ENCODE measurements around the gene CRIP1. TPM values are rescaled to one million over a fixed set of nuclear protein-coding genes. Genes with fewer than 3 reads are reported as not detected.

Gene CRIP1
- polyA plus RNA-seq, 3 donors, result 688 to 2,084 (median 1,032) TPM

- H3K9ac ChIP-seq (ENCODE audit: insufficient read depth, low read length, poor library complexity, severe bottlenecking), result peak overlapping the region; percentile 95
- under 1% methylated on average over 33 of the region's 33 CpGs for WGBS (ENCODE audit: insufficient coverage)
- H3K4me1 ChIP-seq (ENCODE audit: control insufficient read depth in 1 of 2, insufficient read depth in 2 of 2, low read length in 2 of 2), result peaks cover 47 to 60% of the 10 kb centered on the region in 2 donors
- no peaks in the 10 kb centered on the region for H3K9me3 ChIP-seq (replicated peaks in 1 of 2; ENCODE audit: control insufficient read depth in 1 of 2, insufficient read depth in 1 of 2, low read length in 2 of 2)
- H3K4me2 ChIP-seq (replicated peaks; ENCODE audit: extremely low read depth, low read length, poor library complexity, severe bottlenecking), result peak overlapping the region; percentile 82
- peaks cover 0 to 5% of the 10 kb centered on the region in 2 donors for H3K36me3 ChIP-seq (replicated peaks in 1 of 2; ENCODE audit: control insufficient read depth in 1 of 2, insufficient read depth in 2 of 2, low read length in 2 of 2)
- peak overlapping the region; percentile 58 to 89 (median 61) for H3K4me3 ChIP-seq (replicated peaks in 1 of 3; ENCODE audit: low read depth in 2 of 3, low read length in 3 of 3)
- Mint-ChIP-seq H3K4me1 (peaks cover 37% of the 10 kb centered on the region), H3K27me3 (ENCODE audit: low read depth in 3 of 3) (peaks cover 17 to 26% (median 21%) of the 10 kb centered on the region in 3 donors), H3K36me3 (peaks cover 5 to 21% of the 10 kb centered on the region in 2 donors), H3K4me3 (peak overlapping the region; percentile 80 to 90), H3K9me3 (peaks cover 0 to 3% (median 0%) of the 10 kb centered on the region in 7 donors), H3K27ac (peak overlapping the region in 6 of 7 donors; percentile 85 to 96 (median 92))
- peak overlapping the region; percentile 59 for H2AFZ ChIP-seq (ENCODE audit: insufficient read depth, low read depth, low read length, poor library complexity, severe bottlenecking)
- TF ChIP-seq, protein P1, sequence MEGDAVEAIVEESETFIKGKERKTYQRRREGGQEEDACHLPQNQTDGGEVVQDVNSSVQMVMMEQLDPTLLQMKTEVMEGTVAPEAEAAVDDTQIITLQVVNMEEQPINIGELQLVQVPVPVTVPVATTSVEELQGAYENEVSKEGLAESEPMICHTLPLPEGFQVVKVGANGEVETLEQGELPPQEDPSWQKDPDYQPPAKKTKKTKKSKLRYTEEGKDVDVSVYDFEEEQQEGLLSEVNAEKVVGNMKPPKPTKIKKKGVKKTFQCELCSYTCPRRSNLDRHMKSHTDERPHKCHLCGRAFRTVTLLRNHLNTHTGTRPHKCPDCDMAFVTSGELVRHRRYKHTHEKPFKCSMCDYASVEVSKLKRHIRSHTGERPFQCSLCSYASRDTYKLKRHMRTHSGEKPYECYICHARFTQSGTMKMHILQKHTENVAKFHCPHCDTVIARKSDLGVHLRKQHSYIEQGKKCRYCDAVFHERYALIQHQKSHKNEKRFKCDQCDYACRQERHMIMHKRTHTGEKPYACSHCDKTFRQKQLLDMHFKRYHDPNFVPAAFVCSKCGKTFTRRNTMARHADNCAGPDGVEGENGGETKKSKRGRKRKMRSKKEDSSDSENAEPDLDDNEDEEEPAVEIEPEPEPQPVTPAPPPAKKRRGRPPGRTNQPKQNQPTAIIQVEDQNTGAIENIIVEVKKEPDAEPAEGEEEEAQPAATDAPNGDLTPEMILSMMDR (IDR thresholded peaks at IDR 0.05), result no peak
- peaks cover 2 to 18% of the 10 kb centered on the region in 2 donors for H3K27me3 ChIP-seq (ENCODE audit: control insufficient read depth in 2 of 2, insufficient read depth in 2 of 2, low read length in 2 of 2)
- no peak for DNase-seq
- H3K79me2 ChIP-seq (ENCODE audit: insufficient read depth, low read length), result peaks cover 5% of the 10 kb centered on the region
- peak overlapping the region; percentile 75 to 91 for H3K27ac ChIP-seq (ENCODE audit: low read depth in 1 of 2, low read length in 2 of 2)
- peaks cover 31% of the 10 kb centered on the region for H4K20me1 ChIP-seq (ENCODE audit: insufficient read depth, low read length)
- intact Hi-C loops (cut with micrococcal nuclease), result loop anchor here (1.0 to 5.0 kb wide), 6 partner anchors 41 to 738 kb away; partner anchors contain the start of genes SIVA1 (in 1 of the 2) and TEX22 (in 1 of the 2)
Measured at GRCh38 chr14:105490267-105490571, 3.5 kb downstream of the CRIP1 start.

DNA sequence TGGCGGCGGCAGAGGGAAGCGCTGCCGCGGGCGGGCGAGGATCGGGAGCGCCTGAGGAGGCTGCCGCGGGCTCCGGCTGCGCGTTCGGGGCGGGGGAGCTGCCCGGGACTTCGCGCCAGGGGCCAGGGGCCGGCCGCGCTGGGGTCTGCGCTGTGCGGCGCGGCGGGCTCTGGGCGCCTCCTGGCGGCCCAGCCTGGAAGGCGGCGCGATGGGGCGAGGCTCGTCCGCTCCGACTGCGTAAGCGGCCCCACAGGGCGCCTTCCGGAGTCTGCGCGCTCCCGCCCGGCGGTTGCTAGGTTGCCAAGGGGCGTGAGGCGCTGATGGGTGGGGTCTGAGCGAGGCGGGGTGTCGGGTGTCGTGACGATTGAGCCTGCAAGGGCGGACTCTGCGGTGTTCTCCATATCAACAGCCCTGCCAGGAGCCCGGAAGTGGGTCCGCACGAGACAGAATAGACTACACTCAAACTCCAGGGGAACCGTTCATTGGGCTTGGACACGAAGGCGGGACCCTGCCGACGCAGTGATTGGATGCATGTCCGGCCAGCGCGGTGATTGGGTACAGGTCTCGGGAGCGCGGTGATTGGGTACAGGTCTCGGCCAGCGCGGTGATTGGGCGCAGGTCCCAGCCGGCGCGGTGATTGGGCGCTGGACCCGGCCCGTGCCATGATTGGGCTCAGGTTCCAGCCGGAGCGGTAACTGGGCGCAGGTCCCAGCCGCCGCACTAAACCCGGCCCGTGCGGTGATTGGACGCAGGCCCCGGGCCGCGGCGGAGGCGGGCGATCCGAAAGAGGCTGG is 4.1 kb downstream of the CRIP1 start, which contains the start of gene TEDC1:
Gene TEDC1 (plus strand): TSS at position 675 of the 794 bp plus-strand sequence. CDS start 130 bp downstream, outside the sequence.
- peak within 1 kb of the TSS; percentile 82 for H3K4me2 ChIP-seq (replicated peaks; ENCODE audit: extremely low read depth, low read length, poor library complexity, severe bottlenecking)
- peaks cover 0 to 5% of the 10 kb centered on the region in 2 donors for H3K36me3 ChIP-seq (replicated peaks in 1 of 2; ENCODE audit: control insufficient read depth in 1 of 2, insufficient read depth in 2 of 2, low read length in 2 of 2)
- no peaks in the 10 kb centered on the region for H3K9me3 ChIP-seq (replicated peaks in 1 of 2; ENCODE audit: control insufficient read depth in 1 of 2, insufficient read depth in 1 of 2, low read length in 2 of 2)
- peak within 1 kb of the TSS; percentile 80 to 90 for H3K4me3 Mint-ChIP-seq
- H3K9me3 Mint-ChIP-seq, result peaks cover 0 to 3% (median 0%) of the 10 kb centered on the region in 7 donors
- H2AFZ ChIP-seq (ENCODE audit: insufficient read depth, low read depth, low read length, poor library complexity, severe bottlenecking), result peak within 1 kb of the TSS; percentile 75
- peaks cover 31% of the 10 kb centered on the region for H4K20me1 ChIP-seq (ENCODE audit: insufficient read depth, low read length)
- peak within 1 kb of the TSS; percentile 90 to 97 (median 95) for H3K27ac Mint-ChIP-seq
- TF ChIP-seq, protein P1 (IDR thresholded peaks at IDR 0.05), result peak; percentile 84
- under 1% methylated on average over 92 of the region's 94 CpGs for WGBS (ENCODE audit: insufficient coverage)
- peaks cover 2 to 12% of the 10 kb centered on the region in 2 donors for H3K27me3 ChIP-seq (ENCODE audit: control insufficient read depth in 2 of 2, insufficient read depth in 2 of 2, low read length in 2 of 2)
- H3K79me2 ChIP-seq (ENCODE audit: insufficient read depth, low read length), result peaks cover 5% of the 10 kb centered on the region
- DNase-seq, result peak; percentile 100
- peaks cover 11 to 20% (median 16%) of the 10 kb centered on the region in 3 donors for H3K27me3 Mint-ChIP-seq (ENCODE audit: low read depth in 3 of 3)
- peaks cover 44 to 55% of the 10 kb centered on the region in 2 donors for H3K4me1 ChIP-seq (ENCODE audit: control insufficient read depth in 1 of 2, insufficient read depth in 2 of 2, low read length in 2 of 2)
- peak within 1 kb of the TSS; percentile 58 to 89 (median 66) for H3K4me3 ChIP-seq (replicated peaks in 1 of 3; ENCODE audit: low read depth in 2 of 3, low read length in 3 of 3)
- peaks cover 5 to 17% of the 10 kb centered on the region in 2 donors for H3K36me3 Mint-ChIP-seq
- intact Hi-C loops (cut with micrococcal nuclease), result loop anchor here (1.0 to 5.0 kb wide), 6 partner anchors 42 to 738 kb away; partner anchors contain the start of genes SIVA1 (in 1 of the 2) and TEX22 (in 1 of the 2)
- peak within 1 kb of the TSS; percentile 81 to 91 for H3K27ac ChIP-seq (ENCODE audit: low read depth in 1 of 2, low read length in 2 of 2)
- H3K4me1 Mint-ChIP-seq, result peaks cover 31% of the 10 kb centered on the region
- H3K9ac ChIP-seq (ENCODE audit: insufficient read depth, low read length, poor library complexity, severe bottlenecking), result peak within 1 kb of the TSS; percentile 95

Data from CD14-positive monocyte (primary cell).